Esophagus muscularis mucosa (tissue), 4 donors: ENCODE data around the gene LYG2.

Source experiments
- CTCF ChIP-seq, 3 experiments: fragments of 200-600 bp in 2 of 3; fragments of 450-650 bp in 1 of 3; sonication (generic) in 2 of 3; IDR thresholded peaks; one replicate each; pipeline ENCODE4 v1.5.1; 2017 to 2019; ENCODE audit warnings: antibody characterized with exemption in 3 of 3, mild to moderate bottlenecking in 2 of 3, moderate library complexity in 1 of 3
- EP300 ChIP-seq: sonication (generic); formaldehyde crosslinking; IDR thresholded peaks from one replicate; pipeline ENCODE4 v1.6.1; 2017; ENCODE audit warnings: antibody characterized with exemption
- POLR2A ChIP-seq: fragments of 450-650 bp; IDR thresholded peaks from one replicate; pipeline ENCODE4 v1.6.1; 2017; ENCODE audit warnings: antibody characterized with exemption, moderate library complexity, mild to moderate bottlenecking, low read depth

- TF ChIP-seq CTCF (IDR thresholded peaks at IDR 0.05) (no peak), EP300 (no peak), POLR2A (no peak)
These were observed 20.4 kb upstream of the LYG2 start for GRCh38 chr2:99275882-99276281.
